ENCODE measurements around the gene ST3GAL4.

DNA sequence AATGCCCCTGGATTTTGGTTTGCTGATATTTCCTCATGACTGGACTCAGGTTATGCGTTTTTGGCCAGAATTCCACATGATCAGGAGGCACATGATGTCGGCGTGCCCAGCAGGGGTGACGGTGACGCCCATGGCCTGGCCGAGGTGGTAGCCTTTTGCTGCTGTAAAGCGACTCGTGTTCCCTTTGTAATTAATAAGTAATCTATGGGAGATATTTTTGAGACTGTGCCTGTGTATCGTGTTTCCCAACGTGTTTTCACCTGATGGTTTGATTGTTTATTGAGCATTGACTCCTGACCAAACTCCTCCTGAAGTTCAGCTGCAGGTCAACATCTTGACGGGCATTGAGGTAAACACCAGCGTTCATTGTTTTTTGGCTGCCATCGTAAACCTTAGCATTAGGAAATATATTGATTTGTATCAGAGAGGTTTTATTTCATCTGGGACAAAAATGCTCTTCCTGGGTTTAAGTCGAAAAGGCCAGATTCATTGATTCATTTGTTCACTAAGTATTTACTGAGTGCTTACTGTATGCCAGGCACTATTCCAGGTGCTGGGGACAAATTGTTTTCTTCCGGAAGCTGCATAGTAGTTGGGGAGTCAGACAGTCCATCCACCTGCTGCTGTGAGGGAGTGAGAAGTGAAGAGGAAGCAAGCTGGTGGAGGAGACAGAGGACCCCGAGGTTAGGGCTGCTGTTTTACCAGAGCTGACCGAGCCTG is 28.0 kb upstream of the ST3GAL4 start:
- no peak for TF ChIP-seq POLR2AphosphoS5 (IDR thresholded peaks at IDR 0.05; ENCODE audit: insufficient read depth in 1 of 2, low read depth in 1 of 2)
- TF ChIP-seq POLR2A (IDR thresholded peaks at IDR 0.05) = no peak
- TF ChIP-seq, protein P1, sequence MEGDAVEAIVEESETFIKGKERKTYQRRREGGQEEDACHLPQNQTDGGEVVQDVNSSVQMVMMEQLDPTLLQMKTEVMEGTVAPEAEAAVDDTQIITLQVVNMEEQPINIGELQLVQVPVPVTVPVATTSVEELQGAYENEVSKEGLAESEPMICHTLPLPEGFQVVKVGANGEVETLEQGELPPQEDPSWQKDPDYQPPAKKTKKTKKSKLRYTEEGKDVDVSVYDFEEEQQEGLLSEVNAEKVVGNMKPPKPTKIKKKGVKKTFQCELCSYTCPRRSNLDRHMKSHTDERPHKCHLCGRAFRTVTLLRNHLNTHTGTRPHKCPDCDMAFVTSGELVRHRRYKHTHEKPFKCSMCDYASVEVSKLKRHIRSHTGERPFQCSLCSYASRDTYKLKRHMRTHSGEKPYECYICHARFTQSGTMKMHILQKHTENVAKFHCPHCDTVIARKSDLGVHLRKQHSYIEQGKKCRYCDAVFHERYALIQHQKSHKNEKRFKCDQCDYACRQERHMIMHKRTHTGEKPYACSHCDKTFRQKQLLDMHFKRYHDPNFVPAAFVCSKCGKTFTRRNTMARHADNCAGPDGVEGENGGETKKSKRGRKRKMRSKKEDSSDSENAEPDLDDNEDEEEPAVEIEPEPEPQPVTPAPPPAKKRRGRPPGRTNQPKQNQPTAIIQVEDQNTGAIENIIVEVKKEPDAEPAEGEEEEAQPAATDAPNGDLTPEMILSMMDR (IDR thresholded peaks at IDR 0.05) = no peak
